Measurements from ENCODE around the gene ZBTB48. TPM values are rescaled to one million over a fixed set of nuclear protein-coding genes. Genes with fewer than 3 reads are reported as not detected.

ZBTB48 gene
- total RNA-seq, 4 donors from 2014 or later = 31.6 to 40.4 (median 34.8) TPM

DNA sequence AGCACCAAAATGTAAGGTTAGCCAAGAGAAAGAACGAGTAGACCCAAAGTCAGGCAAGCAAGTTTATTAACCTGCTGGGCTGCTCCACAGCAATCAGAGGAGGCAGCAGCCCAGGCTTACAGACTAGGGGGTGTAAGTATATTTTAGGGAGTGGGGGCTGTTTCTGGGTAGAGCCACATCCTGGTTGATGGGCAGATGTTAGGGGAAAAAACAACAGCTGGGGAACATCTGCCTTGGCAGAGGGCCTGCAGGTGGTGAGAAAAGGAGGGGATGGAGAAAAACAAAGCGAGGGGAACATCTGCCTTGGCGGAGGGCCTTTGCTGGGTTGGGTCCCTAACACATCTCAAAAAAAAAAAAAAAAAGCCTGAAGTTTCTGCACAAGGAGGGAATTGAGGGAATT is 9.7 kb upstream of the ZBTB48 start:
- TF ChIP-seq CTCF (IDR thresholded peaks at IDR 0.05) = no peak
- no peak for TF ChIP-seq POLR2A (IDR thresholded peaks at IDR 0.05)
- no peak overlapping the region for H3K4me3 ChIP-seq (ENCODE audit: low read depth, poor library complexity, severe bottlenecking)
- no peak for DNase-seq (ENCODE audit: low spot score in 2 of 2)
- intact Hi-C loops (cut with DNase I; ENCODE audit: low total_unique reads) = loop anchor here (10.0 kb wide), 1 partner anchor 65 kb away; no protein-coding TSS in a partner anchor
- 58 to 61% methylated on average over 3 of the region's 3 CpGs for WGBS, 2 donors

GRCh38 chr1:6570987-6571386 is 8.8 kb upstream of the ZBTB48 start:
- TF ChIP-seq POLR2A (IDR thresholded peaks at IDR 0.05) = no peak
- TF ChIP-seq CTCF (IDR thresholded peaks at IDR 0.05) = no peak
- 60 to 78% methylated on average over 3 to 5 of the region's 5 CpGs for WGBS, 2 donors
- H3K4me3 ChIP-seq (ENCODE audit: low read depth, poor library complexity, severe bottlenecking) = no peak overlapping the region
- no peak for DNase-seq (ENCODE audit: low spot score in 2 of 2)
- intact Hi-C loops (cut with DNase I; ENCODE audit: low total_unique reads) = loop anchor here (10.0 kb wide), 1 partner anchor 64 kb away; no protein-coding TSS in a partner anchor

DNA sequence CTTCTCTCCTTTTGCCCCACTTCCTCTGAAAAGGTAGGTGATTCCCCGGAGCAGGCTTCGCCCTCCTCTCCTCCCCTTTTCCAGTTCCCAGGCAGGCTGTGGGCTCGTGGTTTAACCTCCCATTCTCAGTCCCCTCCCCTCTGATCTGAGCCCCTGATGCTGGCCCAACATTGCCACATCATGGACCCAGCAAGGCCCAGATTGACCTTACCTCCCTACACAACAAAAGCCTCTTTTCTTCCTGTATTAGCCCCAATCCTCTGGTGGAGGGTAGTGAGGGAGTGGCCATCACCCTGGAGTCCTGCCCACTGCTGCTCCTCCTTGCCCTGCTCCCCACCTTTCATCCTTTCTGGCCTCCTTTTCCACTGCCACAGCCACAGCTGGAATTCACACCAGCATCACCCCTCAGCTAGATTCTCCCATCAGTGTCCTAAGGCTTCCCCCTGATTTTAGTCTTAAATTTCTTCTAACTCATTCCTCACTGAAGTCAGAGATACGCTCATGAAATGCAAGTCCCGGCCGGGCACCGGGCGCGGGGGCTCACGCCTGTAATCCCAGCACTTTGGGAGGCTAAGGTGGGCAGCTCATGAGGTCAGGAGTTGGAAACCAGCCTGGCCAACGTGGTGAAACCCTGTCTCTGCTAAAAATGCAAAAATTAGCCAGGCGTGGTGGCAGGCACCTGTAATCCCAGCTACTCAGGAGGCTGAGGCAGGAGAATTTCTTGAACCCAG is 7.0 kb upstream of the ZBTB48 start:
- no peak overlapping the region for H3K4me3 ChIP-seq (ENCODE audit: low read depth, poor library complexity, severe bottlenecking)
- WGBS, 2 donors = 67 to 86% methylated on average over 12 of the region's 12 CpGs
- TF ChIP-seq CTCF (IDR thresholded peaks at IDR 0.05) = no peak
- no peak for TF ChIP-seq POLR2A (IDR thresholded peaks at IDR 0.05)
- intact Hi-C loops (cut with DNase I; ENCODE audit: low total_unique reads) = loop anchor here (10.0 kb wide), 1 partner anchor 62 kb away; no protein-coding TSS in a partner anchor
- DNase-seq (ENCODE audit: low spot score in 2 of 2) = no peak

GRCh38 chr1:6574025-6574620 is 5.7 kb upstream of the ZBTB48 start:
- WGBS, 2 donors = 77 to 82% methylated on average over 8 of the region's 8 CpGs
- DNase-seq (ENCODE audit: low spot score in 2 of 2) = no peak
- intact Hi-C loops (cut with DNase I; ENCODE audit: low total_unique reads) = loop anchor here (10.0 kb wide), 1 partner anchor 61 kb away; no protein-coding TSS in a partner anchor
- TF ChIP-seq POLR2A (IDR thresholded peaks at IDR 0.05) = no peak
- TF ChIP-seq CTCF (IDR thresholded peaks at IDR 0.05) = no peak
- H3K4me3 ChIP-seq (ENCODE audit: low read depth, poor library complexity, severe bottlenecking) = no peak overlapping the region

GRCh38 chr1:6574818-6575217 is 5.0 kb upstream of the ZBTB48 start:
- WGBS, 2 donors = 83 to 89% methylated on average over 8 to 13 of the region's 14 CpGs
- no peak overlapping the region for H3K4me3 ChIP-seq (ENCODE audit: low read depth, poor library complexity, severe bottlenecking)
- TF ChIP-seq CTCF (IDR thresholded peaks at IDR 0.05) (no peak), POLR2A (IDR thresholded peaks at IDR 0.05) (no peak)
- no peak for DNase-seq (ENCODE audit: low spot score in 2 of 2)
- intact Hi-C loops (cut with DNase I; ENCODE audit: low total_unique reads) = loop anchor here (10.0 kb wide), 1 partner anchor 60 kb away; no protein-coding TSS in a partner anchor

All from lower leg skin (tissue), 4 donors.